ENCODE measurements around the gene UPK3A. TPM values are rescaled to one million over a fixed set of nuclear protein-coding genes. Genes with fewer than 3 reads are reported as not detected.
A peak's percentile ranks its signal among the peaks of the same experiment; 100 is the strongest.

The UPK3A gene
- total and polyA plus RNA-seq, 2 of the 8 experiments (the other 6 are each of a cell fraction or from before 2014, with no cell fraction given): 0.35 to 1.7 TPM

DNA sequence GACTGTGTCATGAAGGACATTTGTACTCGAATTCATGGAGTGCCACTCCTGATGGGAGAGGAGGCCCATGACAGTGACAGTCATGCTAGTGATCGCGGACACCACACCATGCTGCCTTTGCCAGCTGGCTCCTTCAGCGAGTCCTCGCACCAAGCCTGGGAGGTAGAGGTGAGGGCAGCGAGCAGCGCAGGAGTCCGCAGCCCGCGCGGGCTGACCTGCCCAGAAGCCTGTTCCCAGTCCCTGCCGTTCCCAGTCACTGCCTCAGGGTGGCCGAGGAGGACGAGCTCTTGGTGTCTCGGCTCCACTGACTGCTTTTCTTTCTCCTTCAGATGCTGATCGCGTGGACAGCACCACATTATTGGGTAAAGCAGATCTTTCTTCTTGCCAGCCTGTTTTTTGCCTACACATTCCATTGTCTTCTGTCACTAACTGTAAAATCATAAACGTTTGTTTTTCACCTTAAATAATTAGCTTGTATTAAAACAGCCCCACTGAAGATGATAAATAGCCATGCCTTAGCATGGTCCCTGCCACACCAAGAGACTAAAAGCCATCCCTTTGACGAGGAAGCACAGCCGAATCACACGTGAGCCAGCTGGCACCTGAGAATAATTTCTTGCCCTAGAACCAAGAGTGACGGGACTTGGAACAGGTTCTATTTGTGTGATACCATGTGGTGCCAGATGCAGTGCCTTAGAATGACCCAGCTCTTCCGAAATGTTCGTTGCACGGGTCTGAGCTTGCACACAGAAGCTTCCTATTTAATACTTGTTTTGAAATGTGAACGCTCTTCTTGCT is 50.5 kb downstream of the UPK3A start:
- no peak overlapping the region for H2AK5ac ChIP-seq (ENCODE audit: low read depth, low read length)
- no peaks in the 10 kb centered on the region for H3K79me1 ChIP-seq (ENCODE audit: low read depth, low read length)
- no peak overlapping the region for H4K91ac ChIP-seq (replicated peaks; ENCODE audit: insufficient read length, low read length)
- H3K36me3 ChIP-seq (ENCODE audit: control insufficient read depth in 2 of 4, insufficient read depth in 4 of 4, low read length in 3 of 4): peaks cover 0 to 13% (median under 1%) of the 10 kb centered on the region in 4 experiments; a peak in 5 of 8 replicates
- no peak overlapping the region for H3K4ac ChIP-seq (replicated peaks; ENCODE audit: insufficient read length, low read depth, low read length)
- H3K79me2 ChIP-seq (ENCODE audit: control insufficient read depth in 1 of 2, insufficient read depth in 2 of 2, low read length in 2 of 2): no peaks in the 10 kb centered on the region
- no peak overlapping the region for H2BK120ac ChIP-seq (replicated peaks; ENCODE audit: low read depth, low read length)
- POLR2A ChIA-PET (ENCODE audit: partially characterized antibody): interaction anchor here (0.6 kb wide), 1 partner anchor 11 kb away, joined by 3 read pairs; no protein-coding TSS in a partner anchor
- H3K4me3 ChIP-seq (ENCODE audit: extremely low read depth in 1 of 4, insufficient read depth in 2 of 4, low read depth in 3 of 4, low read length in 4 of 4): no peak overlapping the region
- H2AFZ ChIP-seq (ENCODE audit: low read length): no peak overlapping the region
- FAIRE-seq: no peak
- H3K4me2 ChIP-seq (ENCODE audit: insufficient read depth in 1 of 2, low read depth in 2 of 2, low read length in 2 of 2): no peak overlapping the region
- H2BK12ac ChIP-seq (ENCODE audit: low read depth, low read length): no peak overlapping the region
- H3K4me1 ChIP-seq (replicated peaks in 1 of 4; ENCODE audit: control insufficient read depth in 3 of 4, insufficient read depth in 4 of 4, low read length in 3 of 4): no peaks in the 10 kb centered on the region
- 0 out of 2 replicates have a peak overlapping the region, but pooled peaks have one; percentile 80 for H4K8ac ChIP-seq (ENCODE audit: extremely low read depth, insufficient read depth, low read length)
- no peak overlapping the region for H2BK20ac ChIP-seq (ENCODE audit: low read length)
- CTCF ChIA-PET (ENCODE audit: partially characterized antibody): interaction anchor here (0.6 to 3.6 kb wide), 21 partner anchors 11 to 267 kb away, joined by 3 to 19 read pairs (median 3); partner anchors contain the start of genes RIBC2 and SMC1B
- H4K5ac ChIP-seq (ENCODE audit: insufficient read length, low read depth, low read length): no peak overlapping the region
- H3K23me2 ChIP-seq (ENCODE audit: low read depth, low read length): no peaks in the 10 kb centered on the region
- DNase-seq (ENCODE audit: low read depth in 1 of 2, low spot score in 2 of 2): peak; percentile 31 to 52
- no peak overlapping the region for H3K56ac ChIP-seq (replicated peaks; ENCODE audit: insufficient read length, low read depth, low read length)
- WGBS, 2 experiments (ENCODE audit: extremely low coverage in 1 of 2, insufficient coverage in 1 of 2, insufficient read length in 1 of 2, insufficient replicate concordance in 2 of 2, low coverage in 1 of 2, low lambda C conversion rate in 2 of 2, missing lambda C conversion rate in 1 of 2): 79% methylated on average over 24 of the region's 26 CpGs; no CpG with 5 or more reads in 1 of the 2 experiments
- H2BK15ac ChIP-seq (ENCODE audit: low read length): no peak overlapping the region
- no peaks in the 10 kb centered on the region for H3K9me3 ChIP-seq (ENCODE audit: insufficient read depth in 2 of 2, low read depth in 1 of 2, low read length in 1 of 2)
- no peaks in the 10 kb centered on the region for H3K27me3 ChIP-seq (replicated peaks in 1 of 4; ENCODE audit: control insufficient read depth in 3 of 4, extremely low read depth in 1 of 4, insufficient read depth in 3 of 4, low read length in 3 of 4)
- peaks cover 0 to 3% of the 10 kb centered on the region in 2 experiments for H4K20me1 ChIP-seq (replicated peaks in 1 of 2; ENCODE audit: control insufficient read depth in 1 of 2, insufficient read depth in 2 of 2, low read length in 2 of 2)
- H2BK5ac ChIP-seq (ENCODE audit: low read depth, low read length): 0 out of 2 replicates have a peak overlapping the region, but pooled peaks have one; percentile 18
- H3K27ac ChIP-seq (ENCODE audit: low read depth, low read length): no peak overlapping the region
- H3K9ac ChIP-seq (replicated peaks in 1 of 4; ENCODE audit: extremely low read depth in 1 of 4, low read depth in 3 of 4, low read length in 3 of 4): no peak overlapping the region
- H3K14ac ChIP-seq (ENCODE audit: insufficient read length): no peak overlapping the region
- no peak overlapping the region for H3K23ac ChIP-seq (ENCODE audit: insufficient read length)
- no peak overlapping the region for H3K18ac ChIP-seq (ENCODE audit: extremely low read depth, low read length)
- TF ChIP-seq TBP (IDR thresholded peaks at IDR 0.05; ENCODE audit: low read depth, low read length): no peak
- TF ChIP-seq BCL11A (IDR thresholded peaks at IDR 0.05; ENCODE audit: low read depth in 2 of 2, low read length in 2 of 2): no peak
- no peak for TF ChIP-seq JUND (IDR thresholded peaks at IDR 0.05; ENCODE audit: low read length)
- TF ChIP-seq FOSL1 (IDR thresholded peaks at IDR 0.05; ENCODE audit: insufficient read depth, low read depth, low read length): no peak
- TF ChIP-seq, protein P1, sequence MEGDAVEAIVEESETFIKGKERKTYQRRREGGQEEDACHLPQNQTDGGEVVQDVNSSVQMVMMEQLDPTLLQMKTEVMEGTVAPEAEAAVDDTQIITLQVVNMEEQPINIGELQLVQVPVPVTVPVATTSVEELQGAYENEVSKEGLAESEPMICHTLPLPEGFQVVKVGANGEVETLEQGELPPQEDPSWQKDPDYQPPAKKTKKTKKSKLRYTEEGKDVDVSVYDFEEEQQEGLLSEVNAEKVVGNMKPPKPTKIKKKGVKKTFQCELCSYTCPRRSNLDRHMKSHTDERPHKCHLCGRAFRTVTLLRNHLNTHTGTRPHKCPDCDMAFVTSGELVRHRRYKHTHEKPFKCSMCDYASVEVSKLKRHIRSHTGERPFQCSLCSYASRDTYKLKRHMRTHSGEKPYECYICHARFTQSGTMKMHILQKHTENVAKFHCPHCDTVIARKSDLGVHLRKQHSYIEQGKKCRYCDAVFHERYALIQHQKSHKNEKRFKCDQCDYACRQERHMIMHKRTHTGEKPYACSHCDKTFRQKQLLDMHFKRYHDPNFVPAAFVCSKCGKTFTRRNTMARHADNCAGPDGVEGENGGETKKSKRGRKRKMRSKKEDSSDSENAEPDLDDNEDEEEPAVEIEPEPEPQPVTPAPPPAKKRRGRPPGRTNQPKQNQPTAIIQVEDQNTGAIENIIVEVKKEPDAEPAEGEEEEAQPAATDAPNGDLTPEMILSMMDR (IDR thresholded peaks at IDR 0.05; ENCODE audit: control extremely low read depth in 1 of 3, insufficient read depth in 1 of 3, low read depth in 1 of 3, low read length in 3 of 3): peak; percentile 50 to 58 (median 57)
- no peak for TF ChIP-seq TCF12 (IDR thresholded peaks at IDR 0.05; ENCODE audit: low read depth, low read length)
- no peak for TF ChIP-seq CHD2 (IDR thresholded peaks at IDR 0.05; ENCODE audit: low read length)
- TF ChIP-seq, protein P2, sequence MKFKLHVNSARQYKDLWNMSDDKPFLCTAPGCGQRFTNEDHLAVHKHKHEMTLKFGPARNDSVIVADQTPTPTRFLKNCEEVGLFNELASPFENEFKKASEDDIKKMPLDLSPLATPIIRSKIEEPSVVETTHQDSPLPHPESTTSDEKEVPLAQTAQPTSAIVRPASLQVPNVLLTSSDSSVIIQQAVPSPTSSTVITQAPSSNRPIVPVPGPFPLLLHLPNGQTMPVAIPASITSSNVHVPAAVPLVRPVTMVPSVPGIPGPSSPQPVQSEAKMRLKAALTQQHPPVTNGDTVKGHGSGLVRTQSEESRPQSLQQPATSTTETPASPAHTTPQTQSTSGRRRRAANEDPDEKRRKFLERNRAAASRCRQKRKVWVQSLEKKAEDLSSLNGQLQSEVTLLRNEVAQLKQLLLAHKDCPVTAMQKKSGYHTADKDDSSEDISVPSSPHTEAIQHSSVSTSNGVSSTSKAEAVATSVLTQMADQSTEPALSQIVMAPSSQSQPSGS (IDR thresholded peaks at IDR 0.05; ENCODE audit: low read length): no peak
